ENCODE results near the gene CWC15. TPM values are rescaled to one million over a fixed set of nuclear protein-coding genes. Genes with fewer than 3 reads are reported as not detected.
A peak's percentile ranks its signal among the peaks of the same experiment; 100 is the strongest.
"Not testable (repeated sequence)": the region's sequence is repeated elsewhere in the genome, so short reads cannot be mapped to it uniquely, and the experiment has no call there.

Gene CWC15
- total RNA-seq, 1 donor from 2014 or later, result 43.0 TPM

DNA sequence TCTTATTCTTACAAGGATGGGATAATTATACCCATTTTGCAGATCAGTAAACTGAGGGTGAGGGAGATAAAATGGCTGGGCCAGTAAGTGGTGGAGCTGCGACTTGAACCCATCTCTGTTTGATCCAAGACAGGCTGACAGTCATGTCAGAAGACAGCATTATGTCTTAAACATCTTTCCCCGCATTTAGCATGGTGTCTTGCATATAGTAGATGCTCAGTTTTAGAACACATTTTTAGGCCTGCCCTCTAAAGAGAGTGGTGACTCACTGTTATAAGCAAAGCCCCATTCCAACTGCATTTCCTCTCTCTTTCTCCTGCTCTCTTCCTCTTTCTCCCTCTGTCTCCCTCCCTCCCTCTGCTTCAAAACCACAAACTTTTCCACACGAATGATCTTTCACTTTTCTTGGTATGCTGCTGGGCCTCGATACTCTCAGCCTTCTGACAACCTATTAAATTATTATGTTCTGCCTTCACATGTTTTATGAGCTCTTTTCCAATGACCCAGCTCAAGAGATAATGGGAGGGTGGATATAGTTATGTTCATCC is 25.2 kb downstream of the CWC15 start:
- DNase-seq, result no peak

GRCh38 chr11:94946812-94947211 is 26.5 kb downstream of the CWC15 start:
- no peak for DNase-seq

DNA sequence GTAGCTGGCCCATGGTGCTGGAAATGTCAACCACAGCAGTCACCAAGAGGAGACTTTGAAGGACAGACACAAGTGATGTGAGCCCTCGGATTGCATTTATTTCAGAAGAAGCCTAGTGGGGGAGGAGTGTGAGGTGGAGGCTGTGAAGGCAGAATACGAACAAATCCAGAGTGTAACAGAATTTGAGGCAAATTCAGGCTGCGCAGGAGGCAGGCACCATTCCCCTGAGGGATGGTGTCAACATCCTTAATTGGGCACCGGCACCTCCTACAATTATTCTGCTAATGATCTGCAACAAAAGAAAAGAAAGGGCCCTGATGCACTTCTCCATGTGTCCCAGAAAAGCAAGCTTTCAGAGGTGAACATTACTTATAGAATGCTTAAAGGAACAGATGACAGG is 32.2 kb downstream of the CWC15 start:
- DNase-seq, result no peak

GRCh38 chr11:94939346-94939745 is 34.0 kb downstream of the CWC15 start:
- DNase-seq, result no peak

DNA sequence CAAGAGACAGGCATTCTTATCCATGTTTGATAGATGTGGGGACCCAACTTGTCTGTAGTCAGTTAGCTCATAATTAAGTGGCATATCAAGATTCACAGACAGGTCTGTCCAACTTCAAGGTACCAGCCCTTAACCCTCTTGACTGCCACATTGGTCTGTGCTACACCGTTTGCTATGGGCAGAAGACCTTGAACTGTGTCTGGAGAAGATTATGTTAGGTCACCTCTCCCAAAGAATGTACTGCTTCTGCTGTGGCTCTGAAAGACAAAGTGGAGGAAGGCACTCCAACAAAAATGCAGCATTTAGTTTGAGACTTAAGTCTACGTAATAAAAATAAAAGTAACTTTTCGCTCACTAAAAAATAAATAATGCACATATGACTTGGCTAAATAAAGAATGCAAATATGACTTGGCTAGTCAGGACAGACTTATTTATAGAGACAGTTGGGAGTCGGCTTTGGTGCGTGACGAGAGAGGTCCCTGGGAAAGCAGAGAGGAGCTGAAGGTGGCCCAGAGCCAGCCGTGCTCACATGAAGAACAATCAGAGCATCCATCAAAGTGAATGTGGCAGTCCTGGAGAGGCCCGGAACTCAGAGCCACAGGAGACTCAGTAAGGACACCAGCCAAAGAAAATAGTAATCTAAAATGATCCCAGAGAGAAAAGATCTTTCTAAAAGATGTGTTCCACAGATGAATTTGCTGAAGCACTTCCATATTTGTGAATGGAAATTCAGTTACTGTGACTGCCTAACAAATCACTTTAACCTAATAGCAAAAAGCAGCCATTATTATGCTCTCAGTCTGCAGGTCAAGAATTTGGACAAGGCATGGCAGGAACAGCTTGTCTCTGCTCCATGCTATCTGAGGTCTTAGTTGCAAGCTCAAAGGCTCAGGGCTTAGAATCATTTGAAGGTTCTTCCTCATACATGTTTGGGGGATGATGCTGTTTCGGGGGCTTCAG is 35.0 kb downstream of the CWC15 start:
- DNase-seq, result no peak

DNA sequence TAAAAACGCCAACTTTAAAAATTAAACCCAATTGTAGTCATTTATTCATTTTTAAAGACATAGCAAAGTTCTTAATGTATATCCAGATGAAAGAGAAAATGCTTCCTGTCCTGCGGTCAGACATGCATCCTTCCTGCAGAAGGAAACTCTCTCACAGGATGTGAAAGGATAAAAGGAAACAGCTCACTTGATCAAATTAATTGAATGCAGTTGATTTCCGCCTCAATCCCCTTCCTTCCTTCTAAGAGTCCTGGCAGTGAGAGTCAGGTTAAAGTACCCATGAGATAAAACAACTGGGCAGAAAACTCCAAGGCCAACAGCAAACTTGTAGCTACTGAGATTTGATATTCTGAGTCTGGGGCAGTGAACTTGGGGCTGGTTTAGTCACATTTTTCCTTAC is 38.5 kb downstream of the CWC15 start:
- no peak for DNase-seq

DNA sequence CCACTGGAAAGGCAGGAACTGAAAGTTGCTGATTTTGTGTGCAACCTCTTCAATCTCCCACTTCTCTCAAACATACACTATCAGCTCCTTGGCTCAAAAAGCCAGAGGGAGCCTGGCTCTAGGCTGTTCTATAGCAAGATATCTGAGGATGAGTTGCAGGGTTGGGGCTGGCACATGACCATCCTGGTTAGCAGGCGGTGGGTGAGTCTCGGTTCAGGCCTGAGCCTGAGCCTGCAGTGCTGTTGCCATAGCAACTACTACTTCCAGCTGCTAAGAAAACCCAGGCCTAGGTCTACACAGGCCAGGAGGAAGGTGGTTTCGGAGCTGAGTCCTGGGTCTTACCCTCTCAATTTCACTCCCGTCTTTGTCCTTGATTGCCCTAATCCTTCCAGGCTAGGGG is 39.0 kb downstream of the CWC15 start:
- DNase-seq, result peak; percentile 15

- no peak for DNase-seq
Measured at GRCh38 chr11:94933223-94934130, 39.9 kb downstream of the CWC15 start.

GRCh38 chr11:94932503-94932902 is 40.9 kb downstream of the CWC15 start:
- DNase-seq, result no peak

- DNase-seq, result not testable (repeated sequence)
Measured at GRCh38 chr11:94932072-94932471, 41.3 kb downstream of the CWC15 start.

GRCh38 chr11:94928117-94928990 is 45.0 kb downstream of the CWC15 start:
- DNase-seq, result no peak

- DNase-seq, result no peak
Measured at GRCh38 chr11:94926698-94927237, 46.6 kb downstream of the CWC15 start.

GRCh38 chr11:94926271-94926625 is 47.1 kb downstream of the CWC15 start:
- no peak for DNase-seq

- no peak for DNase-seq
Measured at GRCh38 chr11:94925422-94926270, 47.7 kb downstream of the CWC15 start.

DNA sequence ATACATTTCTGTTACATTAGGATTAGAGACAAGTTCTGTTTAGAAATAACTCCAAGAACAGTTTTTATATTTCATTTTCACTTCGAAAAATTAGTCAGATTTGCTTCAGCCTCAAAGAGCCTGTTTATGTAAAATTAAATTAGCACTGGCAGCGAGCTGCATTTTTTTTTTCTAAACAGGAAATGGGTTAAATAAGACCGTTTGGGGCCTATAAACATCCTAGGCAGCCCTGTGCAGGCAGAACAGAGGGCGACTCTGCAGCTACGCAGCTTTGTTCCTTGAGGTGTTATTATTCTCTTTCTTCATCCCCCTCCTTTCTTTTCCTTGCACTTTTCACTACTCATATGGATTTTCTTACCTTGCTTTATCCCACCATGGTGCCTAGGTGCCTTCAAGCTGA is 48.7 kb downstream of the CWC15 start:
- DNase-seq, result no peak

DNA sequence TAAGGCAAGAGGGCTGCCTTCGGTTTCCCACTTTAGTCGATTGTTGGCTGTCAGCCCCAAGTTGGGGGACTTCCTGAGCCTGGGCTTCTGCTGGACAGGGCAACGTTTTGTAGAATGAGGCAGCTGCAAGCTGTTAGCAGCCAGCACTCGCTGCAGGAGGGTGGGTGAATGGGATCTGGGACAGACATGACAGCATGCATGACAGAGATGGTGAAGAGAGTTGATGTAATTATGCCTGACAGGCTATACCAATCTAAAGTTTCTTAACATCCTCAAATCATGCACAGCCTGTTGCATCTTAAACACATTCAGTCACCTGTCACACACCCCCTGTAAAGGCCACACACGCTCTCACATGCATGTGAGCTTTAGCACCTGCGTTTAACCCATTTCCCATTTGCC is 49.2 kb downstream of the CWC15 start:
- DNase-seq, result no peak

DNA sequence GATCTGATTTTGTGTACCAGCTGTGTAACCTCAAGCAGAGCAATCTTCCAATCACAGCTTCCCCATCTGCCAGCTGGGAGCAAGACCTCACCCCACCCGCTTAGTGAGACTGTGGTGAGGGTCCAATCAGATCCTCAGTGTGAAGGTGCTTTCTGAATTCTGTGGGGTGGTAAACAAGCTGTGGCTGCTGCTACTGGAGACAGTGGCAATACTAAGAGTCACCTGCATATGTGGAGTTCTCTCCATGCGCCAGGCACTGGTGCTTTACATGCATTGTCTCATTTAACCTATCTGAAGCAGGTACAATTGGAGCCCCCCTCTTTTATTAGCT is 50.4 kb downstream of the CWC15 start:
- no peak for DNase-seq

DNA sequence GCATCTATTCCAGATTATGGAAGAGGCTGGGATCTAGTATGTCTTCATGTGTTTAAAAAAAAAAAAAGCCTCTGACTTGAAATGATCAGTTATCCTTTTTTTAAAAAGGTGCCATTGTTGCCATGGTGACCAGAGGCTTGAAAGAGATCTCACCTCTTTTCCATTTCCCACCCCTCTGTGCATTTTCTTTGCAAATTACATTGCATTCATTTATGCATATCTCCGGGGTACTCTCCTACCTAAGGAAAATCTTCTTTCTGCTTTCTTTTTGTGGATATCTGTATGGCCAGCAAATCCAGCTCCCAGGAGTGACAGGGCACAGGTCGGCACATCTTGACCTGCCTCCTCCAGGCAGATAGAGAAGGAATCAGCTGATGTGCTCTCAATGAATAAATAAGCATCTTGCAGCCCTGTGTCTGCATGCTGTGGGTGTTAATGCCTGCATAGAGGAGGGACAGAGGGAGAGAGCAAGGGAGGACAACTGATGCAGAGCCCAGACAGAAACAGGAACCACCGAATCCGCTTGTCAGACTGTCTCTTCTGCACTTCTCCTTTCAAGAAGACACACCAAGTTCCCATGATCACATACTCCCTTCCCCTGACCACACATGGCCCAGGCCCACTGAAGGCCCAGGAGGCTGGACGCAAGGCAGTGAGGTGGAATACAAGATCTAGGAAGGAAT is 50.9 kb downstream of the CWC15 start:
- no peak for DNase-seq

- no peak for DNase-seq
Measured at GRCh38 chr11:94920311-94920710, 53.0 kb downstream of the CWC15 start.

DNA sequence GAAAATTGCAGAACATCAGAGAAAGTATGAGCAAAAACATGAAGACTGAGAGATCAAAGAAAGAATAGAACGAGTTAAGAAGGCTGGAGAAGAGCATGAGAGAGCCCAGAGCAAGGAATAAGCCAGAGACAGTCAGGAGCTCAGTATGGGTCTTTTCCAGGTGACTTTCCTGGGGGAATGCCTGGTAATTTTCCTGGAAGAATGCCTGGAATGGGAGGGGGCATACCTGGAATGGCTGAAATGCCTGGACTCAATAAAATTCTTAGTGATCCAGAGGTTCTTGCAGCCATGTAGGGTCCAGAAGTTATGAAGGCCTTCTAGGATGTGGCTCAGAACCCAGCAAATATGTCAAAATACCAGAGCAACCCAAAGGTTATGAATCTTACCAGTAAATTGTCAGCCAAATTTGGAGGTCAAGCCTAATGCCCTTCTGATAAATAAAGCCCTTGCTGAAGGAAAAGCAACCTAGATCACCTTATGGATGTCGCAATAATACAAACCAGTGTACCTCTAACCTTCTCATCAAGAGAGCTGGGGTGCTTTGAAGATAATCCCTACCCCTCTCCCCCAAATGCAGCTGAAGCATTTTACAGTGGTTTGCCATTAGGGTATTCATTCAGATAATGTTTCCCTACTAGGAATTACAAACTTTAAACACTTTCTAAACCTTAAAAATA is 59.5 kb downstream of the CWC15 start:
- DNase-seq, result not testable (repeated sequence)

Measured in occipital lobe (tissue), 2 donors.